ENCODE results near the gene TINAGL1.

TINAGL1 gene

GRCh38 chr1:31614414-31615005 lies 38.2 kb downstream of the TINAGL1 start:
- no peak for FAIRE-seq

DNA sequence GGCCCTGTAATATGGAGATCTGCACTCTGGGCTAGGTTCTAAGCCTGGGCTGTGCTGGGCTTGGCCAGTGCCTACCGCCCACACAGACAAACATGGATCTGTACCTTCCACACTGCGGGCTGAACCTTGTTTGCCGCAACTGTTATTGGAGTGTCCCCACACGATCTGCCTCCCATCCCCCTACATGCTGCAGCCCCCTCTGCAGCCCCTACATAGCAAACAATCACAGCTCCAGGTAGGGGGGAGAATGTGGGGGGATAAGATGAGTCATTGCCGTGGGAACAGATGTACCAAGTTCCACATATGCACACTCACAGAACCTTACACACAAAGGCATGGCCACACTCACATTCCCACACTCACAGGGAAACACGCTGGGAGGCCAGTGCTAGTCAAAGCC lies 39.1 kb downstream of the TINAGL1 start:
- no peak for FAIRE-seq

DNA sequence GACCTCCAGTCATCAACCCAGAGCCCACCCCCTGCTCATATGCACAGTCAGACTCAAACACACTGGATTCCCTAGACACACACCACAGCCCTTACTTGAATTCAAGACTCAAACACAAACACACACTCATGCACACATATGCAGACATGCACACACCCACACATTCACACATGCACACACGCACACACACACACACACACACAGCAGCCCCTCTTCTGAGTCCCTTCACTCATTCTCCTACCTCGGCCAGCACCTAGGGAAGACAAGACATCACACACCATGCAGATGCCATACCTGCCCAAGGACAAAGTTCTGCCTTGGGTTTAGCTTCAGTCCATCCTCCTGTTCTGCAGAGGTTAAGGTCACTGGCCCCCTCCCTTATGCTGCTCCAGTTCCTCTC lies 39.6 kb downstream of the TINAGL1 start:
- no peak for FAIRE-seq

- FAIRE-seq, result no peak
These were observed 41.1 kb downstream of the TINAGL1 start, which contains the start of gene HCRTR1 for GRCh38 chr1:31617218-31617915. Gene HCRTR1, plus strand, starts transcription at chr1:31617689. Its CDS starts 1,504 bp downstream, at chr1:31619193.

DNA sequence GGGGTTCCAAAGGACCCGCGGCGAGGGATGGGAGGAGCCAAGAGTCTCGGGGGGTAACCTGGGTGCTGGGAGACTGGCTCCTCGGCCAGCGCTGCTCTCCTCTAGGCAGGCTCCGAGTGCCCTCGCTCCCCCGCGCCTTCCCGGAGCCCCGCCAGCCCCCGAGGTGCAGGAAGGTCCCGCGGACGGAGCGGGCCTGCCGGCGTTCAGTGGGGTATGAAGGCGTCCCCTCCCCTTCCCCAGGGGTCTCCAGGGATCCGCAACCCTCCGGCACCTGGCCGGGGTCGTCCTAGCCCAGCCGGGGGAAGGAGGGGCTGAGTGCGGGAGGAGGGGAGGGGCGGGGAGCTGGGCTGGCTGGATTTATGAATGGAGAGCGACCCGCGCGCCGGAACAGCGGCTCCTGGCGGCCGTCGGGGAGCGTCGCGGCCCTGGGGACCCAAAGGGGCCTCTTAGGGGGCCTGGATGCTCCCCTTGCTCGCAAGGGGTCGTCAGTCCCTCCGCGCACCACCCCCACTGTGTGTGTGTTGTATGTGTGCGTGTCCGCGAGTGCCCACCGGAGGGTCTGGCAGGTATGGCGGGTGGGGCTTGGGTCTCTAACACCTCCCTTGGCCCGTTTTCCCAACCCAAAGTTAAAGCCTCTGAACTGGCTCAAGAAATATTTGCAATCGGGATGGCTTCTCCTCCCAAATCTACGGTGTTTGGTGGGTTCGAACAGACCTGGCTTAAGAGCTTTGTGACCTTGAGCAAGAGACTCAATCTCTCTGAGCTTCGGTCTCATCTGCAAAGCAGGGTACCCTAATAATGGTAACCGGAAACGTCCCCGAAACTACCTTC lies 41.8 kb downstream of the TINAGL1 start:
- no peak for FAIRE-seq

DNA sequence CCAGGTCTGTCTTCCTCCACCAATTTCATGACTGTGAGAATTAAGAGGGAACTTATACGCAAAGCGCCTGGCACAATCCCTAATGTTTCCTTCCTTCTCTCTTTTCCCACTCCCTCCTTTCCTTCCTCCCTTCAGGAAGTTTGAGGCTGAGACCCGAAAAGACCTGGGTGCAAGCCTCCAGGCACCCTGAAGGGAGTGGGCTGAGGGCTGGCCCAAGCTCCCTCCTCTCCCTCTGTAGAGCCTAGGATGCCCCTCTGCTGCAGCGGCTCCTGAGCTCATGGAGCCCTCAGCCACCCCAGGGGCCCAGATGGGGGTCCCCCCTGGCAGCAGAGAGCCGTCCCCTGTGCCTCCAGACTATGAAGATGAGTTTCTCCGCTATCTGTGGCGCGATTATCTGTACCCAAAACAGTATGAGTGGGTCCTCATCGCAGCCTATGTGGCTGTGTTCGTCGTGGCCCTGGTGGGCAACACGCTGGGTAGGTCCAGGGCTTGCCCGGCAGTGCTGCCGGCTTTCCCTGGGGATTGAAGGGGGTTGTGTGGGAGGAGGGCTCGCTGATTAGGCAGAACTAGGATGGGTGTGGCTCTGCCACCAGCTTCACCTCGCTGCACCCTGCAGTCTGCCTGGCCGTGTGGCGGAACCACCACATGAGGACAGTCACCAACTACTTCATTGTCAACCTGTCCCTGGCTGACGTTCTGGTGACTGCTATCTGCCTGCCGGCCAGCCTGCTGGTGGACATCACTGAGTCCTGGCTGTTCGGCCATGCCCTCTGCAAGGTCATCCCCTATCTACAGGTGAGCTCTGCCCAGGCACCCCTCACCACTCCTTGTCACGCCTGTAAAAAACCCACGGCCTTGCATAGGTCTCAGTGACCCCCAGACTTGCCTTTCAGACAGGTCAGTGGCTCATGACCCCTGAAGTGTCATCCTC lies 42.9 kb downstream of the TINAGL1 start:
- no peak for FAIRE-seq

DNA sequence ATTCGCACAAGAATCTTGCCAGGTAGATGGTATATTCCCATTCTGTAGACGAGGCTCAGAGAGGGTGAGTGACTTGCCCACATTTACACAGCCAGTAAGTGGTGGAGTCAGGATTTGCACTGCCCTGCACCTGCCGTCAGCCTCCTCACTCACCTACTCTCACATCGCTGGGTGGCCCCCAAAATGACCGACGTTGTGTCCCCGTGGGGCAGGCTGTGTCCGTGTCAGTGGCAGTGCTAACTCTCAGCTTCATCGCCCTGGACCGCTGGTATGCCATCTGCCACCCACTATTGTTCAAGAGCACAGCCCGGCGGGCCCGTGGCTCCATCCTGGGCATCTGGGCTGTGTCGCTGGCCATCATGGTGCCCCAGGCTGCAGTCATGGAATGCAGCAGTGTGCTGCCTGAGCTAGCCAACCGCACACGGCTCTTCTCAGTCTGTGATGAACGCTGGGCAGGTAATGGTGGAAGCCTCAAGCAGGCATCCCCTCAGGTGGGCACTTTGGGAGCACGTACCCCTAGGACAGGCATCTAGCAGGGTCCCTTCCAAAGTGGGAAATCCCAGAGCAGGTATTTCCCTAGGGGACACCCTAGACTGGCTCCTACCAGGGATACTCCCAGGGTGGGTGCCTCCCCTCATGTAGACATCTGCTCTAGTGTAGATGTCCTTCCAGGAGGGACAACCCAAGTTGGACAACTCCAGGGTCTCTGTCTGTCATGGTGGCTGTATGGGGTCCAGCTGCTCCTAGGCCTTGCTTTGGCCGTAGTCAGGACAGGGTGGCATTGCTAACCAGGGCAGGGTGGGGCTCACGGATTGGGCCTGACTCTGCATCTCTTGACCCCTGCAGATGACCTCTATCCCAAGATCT lies 44.5 kb downstream of the TINAGL1 start:
- FAIRE-seq, result no peak

- no peak for FAIRE-seq
These were observed 45.1 kb downstream of the TINAGL1 start for GRCh38 chr1:31621498-31621820.

DNA sequence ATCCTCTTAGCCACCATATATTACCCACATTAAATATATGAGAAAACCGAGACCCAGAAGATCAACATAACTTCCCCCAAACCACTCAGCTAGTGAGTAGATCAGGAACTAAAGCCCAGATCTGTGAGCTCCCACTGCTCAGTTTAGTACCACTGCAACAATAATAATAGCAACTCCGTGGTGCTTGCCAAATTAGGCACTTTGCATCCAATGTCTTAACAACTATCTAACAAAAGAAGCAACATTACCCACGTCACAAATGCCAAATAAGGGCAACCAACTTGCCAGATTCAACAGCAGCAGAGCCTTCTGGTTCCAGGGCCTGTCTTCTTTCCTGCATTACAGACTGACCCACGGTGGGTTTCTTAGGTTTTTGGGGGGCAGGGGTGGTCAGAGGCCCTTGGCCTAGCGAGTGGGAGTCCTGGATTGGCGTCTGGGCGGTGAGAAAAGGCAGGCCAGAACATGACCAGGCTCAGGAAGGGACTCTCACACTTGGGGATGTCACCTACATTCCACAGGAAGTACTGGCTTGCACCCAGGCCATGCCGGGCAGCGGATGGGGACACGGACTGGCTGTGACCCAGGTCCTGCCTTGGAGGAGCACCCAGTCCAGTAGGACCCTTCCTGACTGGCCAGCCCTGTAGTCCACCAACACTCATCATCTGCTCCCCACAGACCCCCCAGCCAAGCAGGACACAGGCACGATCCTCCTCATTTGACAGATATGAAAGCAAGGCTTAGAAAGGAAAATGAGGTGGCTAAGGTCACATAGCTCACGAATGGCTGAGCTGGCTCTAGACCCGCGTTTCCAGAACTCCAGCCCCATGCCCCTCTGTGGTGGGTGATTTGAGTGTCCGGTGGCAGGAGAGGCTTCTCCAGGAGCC lies 45.8 kb downstream of the TINAGL1 start:
- no peak for FAIRE-seq

- FAIRE-seq, result no peak
These were observed 47.0 kb downstream of the TINAGL1 start for GRCh38 chr1:31623365-31623764.

- no peak for FAIRE-seq
These were observed 48.0 kb downstream of the TINAGL1 start for GRCh38 chr1:31624309-31624708.

DNA sequence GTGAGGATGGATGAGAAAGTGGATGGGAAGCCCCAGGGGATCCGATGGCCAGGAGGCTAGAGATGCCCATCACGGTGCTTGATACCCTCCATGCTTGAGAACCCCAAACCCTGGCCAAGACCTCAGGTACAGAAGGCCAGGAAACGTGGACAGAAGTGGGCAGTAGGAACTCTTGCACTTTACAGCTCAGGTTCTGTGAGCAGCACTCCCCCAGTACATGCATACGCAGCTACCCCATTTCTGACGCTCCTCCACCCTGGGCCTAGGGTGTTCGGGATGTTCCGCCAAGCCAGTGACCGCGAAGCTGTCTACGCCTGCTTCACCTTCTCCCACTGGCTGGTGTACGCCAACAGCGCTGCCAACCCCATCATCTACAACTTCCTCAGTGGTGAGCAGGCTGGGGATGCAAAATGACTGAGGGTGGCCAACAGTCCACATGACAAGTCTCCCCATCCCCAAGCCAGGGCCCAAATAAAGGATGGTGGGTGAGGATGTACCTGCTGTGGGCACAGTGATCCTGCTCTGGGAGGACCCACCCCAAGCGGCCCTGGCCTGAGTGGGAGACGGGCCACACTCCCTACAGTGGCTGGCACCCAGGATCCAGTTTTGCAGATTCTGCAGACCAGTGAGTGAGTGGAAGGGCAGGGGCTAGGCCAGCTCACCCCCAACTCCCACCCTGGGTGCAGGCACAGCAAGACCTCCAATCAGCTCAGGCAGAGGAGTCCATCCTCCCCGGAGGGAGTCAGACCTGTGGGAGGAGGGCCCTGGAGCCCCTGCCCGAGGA lies 48.6 kb downstream of the TINAGL1 start:
- FAIRE-seq, result no peak

DNA sequence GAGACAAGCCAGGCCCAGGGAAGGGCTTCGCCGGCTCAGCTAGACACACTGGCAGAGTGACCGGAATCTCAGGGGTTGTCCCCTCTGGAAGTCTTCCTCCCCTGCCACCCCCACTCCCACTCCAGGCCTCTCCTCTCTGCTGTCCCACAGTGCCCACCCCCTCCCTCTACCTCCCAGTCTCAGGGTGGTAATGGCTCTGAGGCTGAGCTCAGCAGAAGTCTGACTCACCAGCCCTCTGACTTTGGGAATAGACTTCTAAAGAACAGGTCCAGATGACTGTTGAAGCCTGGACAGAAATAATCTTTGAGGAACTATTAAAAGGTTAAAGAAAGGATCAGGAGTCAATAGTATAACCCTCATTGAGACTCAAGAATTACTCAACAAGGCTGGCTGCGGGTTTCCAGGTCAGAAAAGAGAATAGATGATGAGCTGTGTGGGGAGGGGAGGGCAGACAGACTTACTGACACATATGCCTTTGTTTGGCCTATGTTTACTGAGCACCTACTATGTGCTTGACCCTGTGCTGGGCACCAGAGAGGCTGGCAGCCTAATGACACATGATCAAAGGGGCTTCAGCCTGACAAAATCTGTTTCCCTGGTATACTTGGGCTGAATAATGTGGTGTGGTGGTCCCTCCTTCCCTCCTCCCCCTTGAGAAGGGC lies 49.4 kb downstream of the TINAGL1 start:
- no peak for FAIRE-seq

GRCh38 chr1:31626223-31627207 lies 50.2 kb downstream of the TINAGL1 start:
- FAIRE-seq, result no peak

- FAIRE-seq, result no peak
These were observed 51.1 kb downstream of the TINAGL1 start for GRCh38 chr1:31627301-31627929.

DNA sequence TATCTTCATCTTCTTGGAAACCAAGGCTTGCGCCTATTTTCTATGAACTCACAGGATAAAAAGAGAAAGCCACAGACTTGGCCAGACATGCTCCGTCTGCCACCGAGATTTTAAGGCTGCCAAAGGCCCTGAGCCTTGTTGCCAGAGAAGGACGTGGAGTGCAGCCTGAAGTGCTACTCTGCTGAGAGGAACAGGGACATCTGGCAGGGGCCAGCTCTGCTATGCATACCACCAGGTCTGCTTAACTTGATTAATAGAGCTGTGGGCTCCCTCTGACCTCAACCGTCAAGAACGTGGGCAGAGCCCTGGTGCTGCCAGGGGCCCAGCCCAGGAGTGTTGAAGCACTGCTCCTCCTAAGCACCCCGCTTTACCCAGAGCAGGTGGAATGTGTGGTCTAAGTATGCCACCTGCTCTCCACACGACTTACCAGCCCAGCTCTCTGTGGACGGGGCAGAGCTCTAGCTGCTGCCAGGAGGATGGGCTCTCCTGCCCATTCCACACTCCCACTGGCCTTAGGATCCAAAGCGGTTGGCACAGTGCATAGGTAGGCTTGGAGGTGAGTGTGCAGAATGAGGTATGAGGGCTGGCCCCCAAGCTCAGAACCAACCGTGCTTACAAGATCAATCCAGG lies 51.7 kb downstream of the TINAGL1 start:
- FAIRE-seq, result no peak

All from endometrium (tissue), 2 donors.